Thyroid gland (tissue), 4 donors: ENCODE results near the gene TRPC1.

Source experiments
- POLR2A ChIP-seq, 2 donors: fragments of 450-650 bp; IDR thresholded peaks; one replicate each; pipeline ENCODE4 v1.6.1; 2017; ENCODE audit warnings: antibody characterized with exemption in 2 of 2, mild to moderate bottlenecking in 2 of 2, moderate library complexity in 1 of 2
- TF ChIP-seq, protein P1 (sequence below), 6 experiments: fragments of 200-600 bp in 3 of 6; fragments of 450-650 bp in 3 of 6; sonication (generic) in 3 of 6; IDR thresholded peaks; one replicate each; pipeline ENCODE4 v1.5.1; 2016 to 2019; ENCODE audit warnings: antibody characterized with exemption in 6 of 6, mild to moderate bottlenecking in 2 of 6, inconsistent platforms in 1 of 6, moderate library complexity in 1 of 6

DNA sequence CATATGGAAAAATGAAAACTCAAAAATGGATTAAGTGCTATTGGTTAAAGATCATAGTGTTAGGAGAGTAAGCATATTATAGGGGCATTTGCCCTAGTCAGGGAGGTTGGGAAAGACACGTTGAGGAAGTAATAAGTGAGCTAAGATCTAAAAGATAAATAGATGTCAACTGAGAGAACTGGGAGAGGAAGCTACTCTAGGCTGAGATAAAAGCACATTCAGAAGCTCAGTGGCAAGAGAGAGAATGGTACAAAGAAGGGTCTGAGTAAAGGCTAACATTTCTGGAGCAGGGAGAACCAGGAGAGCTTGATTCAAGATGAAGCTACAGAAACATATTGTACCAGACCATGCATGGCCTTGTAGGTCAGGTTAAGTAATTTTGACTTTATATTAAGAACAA is 63.9 kb downstream of the TRPC1 start:
- TF ChIP-seq, protein P1, sequence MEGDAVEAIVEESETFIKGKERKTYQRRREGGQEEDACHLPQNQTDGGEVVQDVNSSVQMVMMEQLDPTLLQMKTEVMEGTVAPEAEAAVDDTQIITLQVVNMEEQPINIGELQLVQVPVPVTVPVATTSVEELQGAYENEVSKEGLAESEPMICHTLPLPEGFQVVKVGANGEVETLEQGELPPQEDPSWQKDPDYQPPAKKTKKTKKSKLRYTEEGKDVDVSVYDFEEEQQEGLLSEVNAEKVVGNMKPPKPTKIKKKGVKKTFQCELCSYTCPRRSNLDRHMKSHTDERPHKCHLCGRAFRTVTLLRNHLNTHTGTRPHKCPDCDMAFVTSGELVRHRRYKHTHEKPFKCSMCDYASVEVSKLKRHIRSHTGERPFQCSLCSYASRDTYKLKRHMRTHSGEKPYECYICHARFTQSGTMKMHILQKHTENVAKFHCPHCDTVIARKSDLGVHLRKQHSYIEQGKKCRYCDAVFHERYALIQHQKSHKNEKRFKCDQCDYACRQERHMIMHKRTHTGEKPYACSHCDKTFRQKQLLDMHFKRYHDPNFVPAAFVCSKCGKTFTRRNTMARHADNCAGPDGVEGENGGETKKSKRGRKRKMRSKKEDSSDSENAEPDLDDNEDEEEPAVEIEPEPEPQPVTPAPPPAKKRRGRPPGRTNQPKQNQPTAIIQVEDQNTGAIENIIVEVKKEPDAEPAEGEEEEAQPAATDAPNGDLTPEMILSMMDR (IDR thresholded peaks at IDR 0.05), result no peak
- TF ChIP-seq POLR2A (IDR thresholded peaks at IDR 0.05), result no peak
